HepG2 (cell line): Measurements from ENCODE around the gene UMOD. TPM values are rescaled to one million over a fixed set of nuclear protein-coding genes. Genes with fewer than 3 reads are reported as not detected.

Experiments used
- AGO2 ChIP-seq: fragments of 200-400 bp; formaldehyde crosslinking; optimal IDR thresholded peaks from 2 replicates; pipeline ENCODE3; 2017; ENCODE audit warnings: mild to moderate bottlenecking, low read depth, low read length, moderate library complexity
- BRD4 ChIP-seq: sonication (generic); formaldehyde crosslinking; IDR thresholded peaks from 2 replicates; pipeline ENCODE4 v1.4.0; 2020; ENCODE audit warnings: missing genetic modification reagents
- CENPBD1 ChIP-seq: sonication (generic); formaldehyde crosslinking; IDR thresholded peaks from 2 replicates; pipeline ENCODE4 v1.8.0; 2022; ENCODE audit warnings: missing genetic modification reagents, low read depth, mild to moderate bottlenecking, borderline replicate concordance
- HDAC6 ChIP-seq: fragments of 200-600 bp; sonication (generic); IDR thresholded peaks from 2 replicates; pipeline ENCODE4 v1.7.0; 2017; ENCODE audit warnings: mild to moderate bottlenecking, antibody characterized with exemption, low read length, low read depth
- IRF9 ChIP-seq: sonication (generic); formaldehyde crosslinking; IDR thresholded peaks from 2 replicates; pipeline ENCODE4 v1.8.0; 2022; ENCODE audit warnings: missing genetic modification reagents, mild to moderate bottlenecking, borderline replicate concordance
- ISL2 ChIP-seq: sonication (generic); formaldehyde crosslinking; IDR thresholded peaks from 2 replicates; pipeline ENCODE4 v1.5.0; 2020; ENCODE audit warnings: missing genetic modification reagents
- MBNL3 ChIP-seq: fragments of 250-450 bp; sonication (Bioruptor Pico); conservative IDR thresholded peaks from 2 replicates; pipeline ENCODE4 v1.8.0; 2022; ENCODE audit warnings: mild to moderate bottlenecking, inconsistent platforms
- MTA1 ChIP-seq: sonication (generic); formaldehyde crosslinking; IDR thresholded peaks from 2 replicates; pipeline ENCODE4 v1.4.0; 2020; ENCODE audit warnings: missing genetic modification reagents, mild to moderate bottlenecking, borderline replicate concordance
- MTA3 ChIP-seq: sonication (generic); formaldehyde crosslinking; IDR thresholded peaks from 2 replicates; pipeline ENCODE4 v1.4.0; 2020; ENCODE audit warnings: missing genetic modification reagents
- POLR2AphosphoS2 ChIP-seq: IDR thresholded peaks from 2 replicates; pipeline ENCODE4 v1.6.1; 2011; ENCODE audit warnings: low read depth, low read length, improper control_type of control experiment
- POLR2AphosphoS5 ChIP-seq: IDR thresholded peaks from 2 replicates; pipeline ENCODE4 v1.6.1; 2012; ENCODE audit warnings: low read depth, low read length
- RNF2 ChIP-seq: fragments of 450-650 bp; conservative IDR thresholded peaks from 2 replicates; pipeline ENCODE4 v1.6.1; 2016; ENCODE audit warnings: low read depth
- TP53 ChIP-seq: sonication (generic); formaldehyde crosslinking; conservative IDR thresholded peaks from 2 replicates; pipeline ENCODE4 v1.4.0; 2020; ENCODE audit warnings: missing genetic modification reagents
- YY1 ChIP-seq: IDR thresholded peaks from 2 replicates; pipeline ENCODE4 v1.6.1; 2011; ENCODE audit warnings: low read length, low read depth, moderate library complexity, mild to moderate bottlenecking; ENCODE audit not compliant: insufficient read depth, insufficient replicate concordance
- ZBTB7A ChIP-seq: sonication (generic); formaldehyde crosslinking; IDR thresholded peaks from 2 replicates; pipeline ENCODE4 v1.8.0; 2022; ENCODE audit warnings: mild to moderate bottlenecking, missing genetic modification reagents
- ZFAT ChIP-seq: sonication (generic); formaldehyde crosslinking; conservative IDR thresholded peaks from 2 replicates; pipeline ENCODE4 v1.8.1; 2023; ENCODE audit warnings: missing genetic modification reagents, inconsistent platforms
- ZMYM3 ChIP-seq: sonication (generic); formaldehyde crosslinking; IDR thresholded peaks from 2 replicates; pipeline ENCODE4 v1.5.1; 2020; ENCODE audit warnings: mild to moderate bottlenecking, missing genetic modification reagents
- ZMYM4 ChIP-seq: sonication (generic); formaldehyde crosslinking; IDR thresholded peaks from 2 replicates; pipeline ENCODE4 v1.8.1; 2023; ENCODE audit warnings: mild to moderate bottlenecking, missing genetic modification reagents
- ZNF263 ChIP-seq: sonication (generic); formaldehyde crosslinking; IDR thresholded peaks from 2 replicates; pipeline ENCODE4 v1.4.0; 2020; ENCODE audit warnings: missing genetic modification reagents
- ZNF639 ChIP-seq: conservative IDR thresholded peaks from 2 replicates; pipeline ENCODE4 v1.6.1; 2018; ENCODE audit warnings: missing genetic modification reagents
- ZNF883 ChIP-seq: sonication (generic); formaldehyde crosslinking; IDR thresholded peaks from 2 replicates; pipeline ENCODE4 v1.5.1; 2020; ENCODE audit warnings: mild to moderate bottlenecking, missing genetic modification reagents; ENCODE audit errors: not compliant biosample characterization
- ZSCAN25 ChIP-seq: sonication (generic); formaldehyde crosslinking; IDR thresholded peaks from 2 replicates; pipeline ENCODE4 v1.8.0; 2022; ENCODE audit warnings: mild to moderate bottlenecking, missing genetic modification reagents
- polyA plus RNA-seq, 8 experiments: library from polyadenylated mRNA; depleted of rRNA in 3 of 8; stranded (reverse) in 7 of 8; unstranded in 1 of 8; fragments of >200 nt; fragmentation: Illumina TruSeq in 4 of 8; extraction: Trizol in 4 of 8; gene quantifications; 2 replicates each; pipeline versions ENCODE4 v1.2.1 to v1.2.3, GENCODE V29; 2011 to 2016; ENCODE audit warnings: low read depth in 4 of 8, missing spikeins in 1 of 8, mixed read lengths in 1 of 8; ENCODE audit not compliant: insufficient read depth in 1 of 8
- total RNA-seq, 5 experiments: library from RNA; depleted of rRNA; stranded (reverse); fragments of >200 nt; fragmentation: Illumina TruSeq; extraction: Trizol; gene quantifications; 2 replicates each; pipeline ENCODE4 v1.2.3, GENCODE V29; 2016; ENCODE audit warnings: low read depth in 1 of 5
- TF ChIP-seq, protein P1 (sequence below): sonication (generic); formaldehyde crosslinking; IDR thresholded peaks from 2 replicates; pipeline ENCODE4 v1.4.0; 2020; ENCODE audit warnings: missing genetic modification reagents
- TF ChIP-seq, protein P2 (sequence below): sonication (generic); formaldehyde crosslinking; IDR thresholded peaks from 2 replicates; pipeline ENCODE4 v1.5.0; 2020; ENCODE audit warnings: missing genetic modification reagents, mild to moderate bottlenecking, borderline replicate concordance
- TF ChIP-seq, protein P3 (sequence below): sonication (generic); formaldehyde crosslinking; IDR thresholded peaks from 2 replicates; pipeline ENCODE4 v1.4.0; 2020; ENCODE audit warnings: missing genetic modification reagents, borderline replicate concordance

Gene UMOD
- total and polyA plus RNA-seq, 2 of the 13 experiments (the other 11 are each of a cell fraction or from before 2014, with no cell fraction given): not detected

- TF ChIP-seq, protein P1, sequence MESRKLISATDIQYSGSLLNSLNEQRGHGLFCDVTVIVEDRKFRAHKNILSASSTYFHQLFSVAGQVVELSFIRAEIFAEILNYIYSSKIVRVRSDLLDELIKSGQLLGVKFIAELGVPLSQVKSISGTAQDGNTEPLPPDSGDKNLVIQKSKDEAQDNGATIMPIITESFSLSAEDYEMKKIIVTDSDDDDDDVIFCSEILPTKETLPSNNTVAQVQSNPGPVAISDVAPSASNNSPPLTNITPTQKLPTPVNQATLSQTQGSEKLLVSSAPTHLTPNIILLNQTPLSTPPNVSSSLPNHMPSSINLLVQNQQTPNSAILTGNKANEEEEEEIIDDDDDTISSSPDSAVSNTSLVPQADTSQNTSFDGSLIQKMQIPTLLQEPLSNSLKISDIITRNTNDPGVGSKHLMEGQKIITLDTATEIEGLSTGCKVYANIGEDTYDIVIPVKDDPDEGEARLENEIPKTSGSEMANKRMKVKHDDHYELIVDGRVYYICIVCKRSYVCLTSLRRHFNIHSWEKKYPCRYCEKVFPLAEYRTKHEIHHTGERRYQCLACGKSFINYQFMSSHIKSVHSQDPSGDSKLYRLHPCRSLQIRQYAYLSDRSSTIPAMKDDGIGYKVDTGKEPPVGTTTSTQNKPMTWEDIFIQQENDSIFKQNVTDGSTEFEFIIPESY (CRISPR knock-in tag): 0 out of 2 replicates have a peak, but pooled peaks have one; percentile 13
- no peak for TF ChIP-seq AGO2
- TF ChIP-seq MTA3 (CRISPR knock-in tag): no peak
- TF ChIP-seq MBNL3 (CRISPR knock-in tag): no peak
- no peak for TF ChIP-seq ISL2 (CRISPR knock-in tag)
- TF ChIP-seq ZMYM3: peak; percentile 57; the same call in 1 of the 2 replicates
- TF ChIP-seq RNF2: no peak; the same call in 1 of the 2 replicates
- TF ChIP-seq ZSCAN25 (CRISPR knock-in tag): peak; percentile 69; the same call in 1 of the 2 replicates
- no peak for TF ChIP-seq ZFAT
- no peak for TF ChIP-seq CENPBD1 (CRISPR knock-in tag)
- peak; percentile 18 for TF ChIP-seq YY1
- TF ChIP-seq ZMYM4 (CRISPR knock-in tag): peak; percentile 43; the same call in 1 of the 2 replicates
- TF ChIP-seq ZNF263 (CRISPR knock-in tag): peak; percentile 80
- TF ChIP-seq, protein P2, sequence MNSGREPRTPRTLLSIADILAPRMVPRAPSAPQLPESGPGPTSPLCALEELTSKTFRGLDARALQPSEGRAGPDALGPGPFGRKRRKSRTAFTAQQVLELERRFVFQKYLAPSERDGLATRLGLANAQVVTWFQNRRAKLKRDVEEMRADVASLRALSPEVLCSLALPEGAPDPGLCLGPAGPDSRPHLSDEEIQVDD (CRISPR knock-in tag): peak; percentile 62; the same call in 1 of the 2 replicates
- TF ChIP-seq MTA1 (CRISPR knock-in tag): peak; percentile 35; the same call in 1 of the 2 replicates
- no peak for TF ChIP-seq POLR2AphosphoS5
- no peak for TF ChIP-seq ZNF639 (CRISPR knock-in tag)
- TF ChIP-seq, protein P3, sequence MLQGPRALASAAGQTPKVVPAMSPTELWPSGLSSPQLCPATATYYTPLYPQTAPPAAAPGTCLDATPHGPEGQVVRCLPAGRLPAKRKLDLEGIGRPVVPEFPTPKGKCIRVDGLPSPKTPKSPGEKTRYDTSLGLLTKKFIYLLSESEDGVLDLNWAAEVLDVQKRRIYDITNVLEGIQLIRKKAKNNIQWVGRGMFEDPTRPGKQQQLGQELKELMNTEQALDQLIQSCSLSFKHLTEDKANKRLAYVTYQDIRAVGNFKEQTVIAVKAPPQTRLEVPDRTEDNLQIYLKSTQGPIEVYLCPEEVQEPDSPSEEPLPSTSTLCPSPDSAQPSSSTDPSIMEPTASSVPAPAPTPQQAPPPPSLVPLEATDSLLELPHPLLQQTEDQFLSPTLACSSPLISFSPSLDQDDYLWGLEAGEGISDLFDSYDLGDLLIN (CRISPR knock-in tag): peak; percentile 30; the same call in 1 of the 2 replicates
- no peak for TF ChIP-seq POLR2AphosphoS2
- no peak for TF ChIP-seq IRF9 (CRISPR knock-in tag)
- no peak for TF ChIP-seq ZBTB7A
- no peak for TF ChIP-seq HDAC6
- no peak for TF ChIP-seq TP53 (CRISPR knock-in tag)
- TF ChIP-seq ZNF883: no peak
- TF ChIP-seq BRD4 (CRISPR knock-in tag): no peak
These were observed 49.0 kb upstream of the UMOD start (continued) for GRCh38 chr16:20401475-20402016.
